ENCODE data around the gene LMF1. TPM values are rescaled to one million over a fixed set of nuclear protein-coding genes. Genes with fewer than 3 reads are reported as not detected.

Gene LMF1
- total RNA-seq, 1 experiment from 2014 or later = 10.9 TPM

GRCh38 chr16:927931-928330 is 42.9 kb downstream of the LMF1 start:
- no peak for DNase-seq (ENCODE audit: low read depth, low spot score)
- in situ Hi-C loops (cut with HindIII; ENCODE audit: low pct_unique_long_range_greater_than_20kb, low sequenced_read_pairs) = no loop called here

- DNase-seq (ENCODE audit: low read depth, low spot score) = no peak
Measured at GRCh38 chr16:927406-927805, 43.4 kb downstream of the LMF1 start.

GRCh38 chr16:926715-927114 is 44.1 kb downstream of the LMF1 start:
- in situ Hi-C loops (cut with HindIII; ENCODE audit: low pct_unique_long_range_greater_than_20kb, low sequenced_read_pairs) = no loop called here
- no peak for DNase-seq (ENCODE audit: low read depth, low spot score)

More at GRCh38 chr16:927406-927805, 43.4 kb downstream of the LMF1 start:
- in situ Hi-C loops (cut with HindIII; ENCODE audit: low pct_unique_long_range_greater_than_20kb, low sequenced_read_pairs) = no loop called here

GRCh38 chr16:924806-925205 is 46.0 kb downstream of the LMF1 start:
- in situ Hi-C loops (cut with HindIII; ENCODE audit: low pct_unique_long_range_greater_than_20kb, low sequenced_read_pairs) = no loop called here
- no peak for DNase-seq (ENCODE audit: low read depth, low spot score)

- in situ Hi-C loops (cut with HindIII; ENCODE audit: low pct_unique_long_range_greater_than_20kb, low sequenced_read_pairs) = no loop called here
- DNase-seq (ENCODE audit: low read depth, low spot score) = no peak
Measured at GRCh38 chr16:924063-924462, 46.7 kb downstream of the LMF1 start.

- no peak for DNase-seq (ENCODE audit: low read depth, low spot score)
- in situ Hi-C loops (cut with HindIII; ENCODE audit: low pct_unique_long_range_greater_than_20kb, low sequenced_read_pairs) = no loop called here
Measured at GRCh38 chr16:923184-923583, 47.6 kb downstream of the LMF1 start.

GRCh38 chr16:922051-922450 is 48.7 kb downstream of the LMF1 start:
- in situ Hi-C loops (cut with HindIII; ENCODE audit: low pct_unique_long_range_greater_than_20kb, low sequenced_read_pairs) = no loop called here
- DNase-seq (ENCODE audit: low read depth, low spot score) = no peak

GRCh38 chr16:921321-921905 is 49.4 kb downstream of the LMF1 start:
- DNase-seq (ENCODE audit: low read depth, low spot score) = no peak
- in situ Hi-C loops (cut with HindIII; ENCODE audit: low pct_unique_long_range_greater_than_20kb, low sequenced_read_pairs) = no loop called here

- in situ Hi-C loops (cut with HindIII; ENCODE audit: low pct_unique_long_range_greater_than_20kb, low sequenced_read_pairs) = no loop called here
- DNase-seq (ENCODE audit: low read depth, low spot score) = no peak
Measured at GRCh38 chr16:920717-921116, 50.1 kb downstream of the LMF1 start.

- DNase-seq (ENCODE audit: low read depth, low spot score) = no peak
- in situ Hi-C loops (cut with HindIII; ENCODE audit: low pct_unique_long_range_greater_than_20kb, low sequenced_read_pairs) = no loop called here
Measured at GRCh38 chr16:920051-920681, 50.6 kb downstream of the LMF1 start.

GRCh38 chr16:919658-920050 is 51.1 kb downstream of the LMF1 start:
- DNase-seq (ENCODE audit: low read depth, low spot score) = no peak
- in situ Hi-C loops (cut with HindIII; ENCODE audit: low pct_unique_long_range_greater_than_20kb, low sequenced_read_pairs) = no loop called here

- no peak for DNase-seq (ENCODE audit: low read depth, low spot score)
- in situ Hi-C loops (cut with HindIII; ENCODE audit: low pct_unique_long_range_greater_than_20kb, low sequenced_read_pairs) = no loop called here
Measured at GRCh38 chr16:918741-919657, 51.8 kb downstream of the LMF1 start.

GRCh38 chr16:918068-918467 is 52.7 kb downstream of the LMF1 start:
- in situ Hi-C loops (cut with HindIII; ENCODE audit: low pct_unique_long_range_greater_than_20kb, low sequenced_read_pairs) = no loop called here
- DNase-seq (ENCODE audit: low read depth, low spot score) = no peak

GRCh38 chr16:917591-918061 is 53.2 kb downstream of the LMF1 start:
- in situ Hi-C loops (cut with HindIII; ENCODE audit: low pct_unique_long_range_greater_than_20kb, low sequenced_read_pairs) = no loop called here

GRCh38 chr16:916035-916799 is 54.6 kb downstream of the LMF1 start:
- no peak for DNase-seq (ENCODE audit: low read depth, low spot score)
- in situ Hi-C loops (cut with HindIII; ENCODE audit: low pct_unique_long_range_greater_than_20kb, low sequenced_read_pairs) = no loop called here

More at GRCh38 chr16:917591-918061, 53.2 kb downstream of the LMF1 start:
- no peak for DNase-seq (ENCODE audit: low read depth, low spot score)

- DNase-seq (ENCODE audit: low read depth, low spot score) = no peak
- in situ Hi-C loops (cut with HindIII; ENCODE audit: low pct_unique_long_range_greater_than_20kb, low sequenced_read_pairs) = no loop called here
Measured at GRCh38 chr16:915546-915945, 55.2 kb downstream of the LMF1 start.

- in situ Hi-C loops (cut with HindIII; ENCODE audit: low pct_unique_long_range_greater_than_20kb, low sequenced_read_pairs) = no loop called here
- DNase-seq (ENCODE audit: low read depth, low spot score) = no peak
Measured at GRCh38 chr16:914440-914839, 56.3 kb downstream of the LMF1 start.
